Liver (tissue), 9 donors: ENCODE results near the gene CASP3. TPM values are rescaled to one million over a fixed set of nuclear protein-coding genes. Genes with fewer than 3 reads are reported as not detected.
"Not testable (repeated sequence)": the region's sequence is repeated elsewhere in the genome, so short reads cannot be mapped to it uniquely, and the experiment has no call there.

Source experiments
- DNase-seq: peaks from one replicate; pipeline ENCODE4 v3.0.0-alpha.2; 2017; ENCODE audit warnings: low spot score
- H3K27ac ChIP-seq, 2 donors: one replicate each; pipeline ENCODE4 v1.7.0; 2013; ENCODE audit warnings: inconsistent platforms in 2 of 2, low read length in 2 of 2, control low read depth in 1 of 2, low read depth in 1 of 2, mild to moderate bottlenecking in 1 of 2
- H3K27me3 ChIP-seq, 4 donors: one replicate each; pipeline versions ENCODE4 v1.6.1 to v1.7.0; 2013; ENCODE audit warnings: low read length in 3 of 4, inconsistent platforms in 1 of 4, mild to moderate bottlenecking in 1 of 4, moderate library complexity in 1 of 4; ENCODE audit not compliant: control insufficient read depth in 4 of 4, insufficient read depth in 4 of 4
- H3K36me3 ChIP-seq, 4 donors: one replicate each; pipeline versions ENCODE4 v1.6.1 to v1.7.0; 2013; ENCODE audit warnings: low read length in 3 of 4, mild to moderate bottlenecking in 3 of 4, low read depth in 1 of 4, moderate library complexity in 1 of 4; ENCODE audit not compliant: control insufficient read depth in 4 of 4, insufficient read depth in 3 of 4
- H3K4me1 ChIP-seq, 4 donors: one replicate each; pipeline versions ENCODE4 v1.6.1 to v1.7.0; 2013; ENCODE audit warnings: low read length in 3 of 4, mild to moderate bottlenecking in 3 of 4, moderate library complexity in 1 of 4; ENCODE audit not compliant: control insufficient read depth in 4 of 4, insufficient read depth in 4 of 4
- H3K4me3 ChIP-seq, 3 donors: one replicate each; pipeline versions ENCODE4 v1.6.1 to v1.7.0; 2013; ENCODE audit warnings: low read length in 3 of 3, control low read depth in 1 of 3, low read depth in 1 of 3, mild to moderate bottlenecking in 1 of 3
- H3K9ac ChIP-seq, 2 donors: one replicate each; pipeline ENCODE4 v1.7.0; 2013; ENCODE audit warnings: low read length in 2 of 2, mild to moderate bottlenecking in 2 of 2, moderate library complexity in 2 of 2, control low read depth in 1 of 2, low read depth in 1 of 2
- H3K9me3 ChIP-seq, 4 donors: one replicate each; pipeline versions ENCODE4 v1.6.1 to v1.7.0; 2013; ENCODE audit warnings: low read length in 3 of 4; ENCODE audit not compliant: control insufficient read depth in 4 of 4
- EGR1 ChIP-seq, 2 donors: IDR thresholded peaks; 2 replicates each; pipeline ENCODE4 v1.6.1; 2016 to 2018; ENCODE audit warnings: antibody characterized with exemption in 2 of 2, low read depth in 2 of 2
- FOXA1 ChIP-seq: IDR thresholded peaks from 2 replicates; pipeline ENCODE4 v1.6.1; 2016; ENCODE audit warnings: antibody characterized with exemption
- FOXA2 ChIP-seq: IDR thresholded peaks from 2 replicates; pipeline ENCODE4 v1.6.1; 2016; ENCODE audit warnings: antibody characterized with exemption
- GABPA ChIP-seq, 2 donors: IDR thresholded peaks in 1 of 2; conservative IDR thresholded peaks in 1 of 2; 2 replicates each; pipeline ENCODE4 v1.6.1; 2016; ENCODE audit warnings: antibody characterized with exemption in 2 of 2, mild to moderate bottlenecking in 1 of 2, moderate library complexity in 1 of 2
- HNF4A ChIP-seq, 2 donors: conservative IDR thresholded peaks; 2 replicates each; pipeline ENCODE4 v1.6.1; 2016; ENCODE audit warnings: antibody characterized with exemption in 2 of 2, mild to moderate bottlenecking in 2 of 2
- HNF4G ChIP-seq: IDR thresholded peaks from 2 replicates; pipeline ENCODE4 v1.6.1; 2016; ENCODE audit warnings: antibody characterized with exemption
- MAX ChIP-seq: IDR thresholded peaks from 2 replicates; pipeline ENCODE4 v1.6.1; 2016; ENCODE audit warnings: antibody characterized with exemption
- NR2F2 ChIP-seq: IDR thresholded peaks from 2 replicates; pipeline ENCODE4 v1.6.1; 2016; ENCODE audit warnings: antibody characterized with exemption
- REST ChIP-seq: IDR thresholded peaks from 2 replicates; pipeline ENCODE4 v1.6.1; 2016; ENCODE audit warnings: antibody characterized with exemption, mild to moderate bottlenecking
- RXRA ChIP-seq, 2 donors: IDR thresholded peaks; 2 replicates each; pipeline ENCODE4 v1.6.1; 2017 to 2018; ENCODE audit warnings: antibody characterized with exemption in 2 of 2, mild to moderate bottlenecking in 1 of 2
- SP1 ChIP-seq: IDR thresholded peaks from 2 replicates; pipeline ENCODE4 v1.6.1; 2018; ENCODE audit warnings: antibody characterized with exemption, mild to moderate bottlenecking
- TAF1 ChIP-seq: conservative IDR thresholded peaks from 2 replicates; pipeline ENCODE4 v1.6.1; 2016; ENCODE audit warnings: antibody characterized with exemption, mild to moderate bottlenecking
- WGBS: extraction: QIAGEN DNeasy Blood & Tissue Kit; methylation state at CpG from one replicate; pipeline ENCODE4 v1.1.7; 2013; 5-methylcytosine and 5-hydroxymethylcytosine counted together
- polyA plus RNA-seq, 2 donors: library from polyadenylated mRNA; stranded (reverse) in 1 of 2; unstranded in 1 of 2; fragments of 200-250 nt in 1 of 2; fragments of >200 nt in 1 of 2; fragmentation: Nextera tagmentation in 1 of 2; extraction: Ambion mirVana in 1 of 2; gene quantifications; one replicate each; pipeline versions ENCODE4 v1.2.1 to v1.2.3, GENCODE V29; 2013 to 2015
- total RNA-seq, 2 donors: library from RNA; depleted of rRNA; stranded (reverse); fragments of >200 nt; gene quantifications; one replicate each; pipeline ENCODE4 v1.2.3, GENCODE V29; 2014
- TF ChIP-seq, protein P1 (sequence below): IDR thresholded peaks from 2 replicates; pipeline ENCODE4 v1.6.1; 2016; ENCODE audit warnings: antibody characterized with exemption
- TF ChIP-seq, protein P2 (sequence below): fragments of 150-350 bp; IDR thresholded peaks from 2 replicates; pipeline ENCODE4 v1.5.1; 2017; ENCODE audit warnings: improper control_type of control experiment, low read depth, low read length; ENCODE audit not compliant: missing input control
- donor health status: healthy.
- donor health status: healthy.
- donor health status: healthy.
- donor health status: healthy.
- donor health status: healthy.

The CASP3 gene
- total and polyA plus RNA-seq, 4 donors: 7.8 to 30.1 (median 11.8) TPM

- Histone ChIP-seq H3K4me3 (no peak overlapping the region), H3K36me3 (no peaks in the 10 kb centered on the region), H3K27me3 (no peaks in the 10 kb centered on the region), H3K4me1 (no peaks in the 10 kb centered on the region), H3K9me3 (no peaks in the 10 kb centered on the region), H3K9ac (no peak overlapping the region), H3K27ac (no peak overlapping the region)
- DNase-seq: no peak
- TF ChIP-seq RXRA (IDR thresholded peaks at IDR 0.05): no peak
- TF ChIP-seq SP1: no peak
- TF ChIP-seq, protein P1, sequence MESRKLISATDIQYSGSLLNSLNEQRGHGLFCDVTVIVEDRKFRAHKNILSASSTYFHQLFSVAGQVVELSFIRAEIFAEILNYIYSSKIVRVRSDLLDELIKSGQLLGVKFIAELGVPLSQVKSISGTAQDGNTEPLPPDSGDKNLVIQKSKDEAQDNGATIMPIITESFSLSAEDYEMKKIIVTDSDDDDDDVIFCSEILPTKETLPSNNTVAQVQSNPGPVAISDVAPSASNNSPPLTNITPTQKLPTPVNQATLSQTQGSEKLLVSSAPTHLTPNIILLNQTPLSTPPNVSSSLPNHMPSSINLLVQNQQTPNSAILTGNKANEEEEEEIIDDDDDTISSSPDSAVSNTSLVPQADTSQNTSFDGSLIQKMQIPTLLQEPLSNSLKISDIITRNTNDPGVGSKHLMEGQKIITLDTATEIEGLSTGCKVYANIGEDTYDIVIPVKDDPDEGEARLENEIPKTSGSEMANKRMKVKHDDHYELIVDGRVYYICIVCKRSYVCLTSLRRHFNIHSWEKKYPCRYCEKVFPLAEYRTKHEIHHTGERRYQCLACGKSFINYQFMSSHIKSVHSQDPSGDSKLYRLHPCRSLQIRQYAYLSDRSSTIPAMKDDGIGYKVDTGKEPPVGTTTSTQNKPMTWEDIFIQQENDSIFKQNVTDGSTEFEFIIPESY: no peak
- no peak for TF ChIP-seq TAF1
- no peak for TF ChIP-seq FOXA1
- TF ChIP-seq HNF4G: no peak
- TF ChIP-seq MAX: no peak
- no peak for TF ChIP-seq REST
- TF ChIP-seq GABPA (IDR thresholded peaks at IDR 0.05 in 1 of 2, conservative IDR thresholded peaks at IDR 0.05 in 1 of 2): no peak
- TF ChIP-seq HNF4A (conservative IDR thresholded peaks at IDR 0.05): no peak
- no peak for TF ChIP-seq FOXA2
- no peak for TF ChIP-seq NR2F2
- TF ChIP-seq EGR1 (IDR thresholded peaks at IDR 0.05; ENCODE audit: low read depth in 2 of 2): no peak
- TF ChIP-seq, protein P2, sequence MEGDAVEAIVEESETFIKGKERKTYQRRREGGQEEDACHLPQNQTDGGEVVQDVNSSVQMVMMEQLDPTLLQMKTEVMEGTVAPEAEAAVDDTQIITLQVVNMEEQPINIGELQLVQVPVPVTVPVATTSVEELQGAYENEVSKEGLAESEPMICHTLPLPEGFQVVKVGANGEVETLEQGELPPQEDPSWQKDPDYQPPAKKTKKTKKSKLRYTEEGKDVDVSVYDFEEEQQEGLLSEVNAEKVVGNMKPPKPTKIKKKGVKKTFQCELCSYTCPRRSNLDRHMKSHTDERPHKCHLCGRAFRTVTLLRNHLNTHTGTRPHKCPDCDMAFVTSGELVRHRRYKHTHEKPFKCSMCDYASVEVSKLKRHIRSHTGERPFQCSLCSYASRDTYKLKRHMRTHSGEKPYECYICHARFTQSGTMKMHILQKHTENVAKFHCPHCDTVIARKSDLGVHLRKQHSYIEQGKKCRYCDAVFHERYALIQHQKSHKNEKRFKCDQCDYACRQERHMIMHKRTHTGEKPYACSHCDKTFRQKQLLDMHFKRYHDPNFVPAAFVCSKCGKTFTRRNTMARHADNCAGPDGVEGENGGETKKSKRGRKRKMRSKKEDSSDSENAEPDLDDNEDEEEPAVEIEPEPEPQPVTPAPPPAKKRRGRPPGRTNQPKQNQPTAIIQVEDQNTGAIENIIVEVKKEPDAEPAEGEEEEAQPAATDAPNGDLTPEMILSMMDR: no peak
- 95% methylated on average over 6 of the region's 6 CpGs for WGBS
These were observed 55.8 kb downstream of the CASP3 start for GRCh38 chr4:184593461-184593860.

DNA sequence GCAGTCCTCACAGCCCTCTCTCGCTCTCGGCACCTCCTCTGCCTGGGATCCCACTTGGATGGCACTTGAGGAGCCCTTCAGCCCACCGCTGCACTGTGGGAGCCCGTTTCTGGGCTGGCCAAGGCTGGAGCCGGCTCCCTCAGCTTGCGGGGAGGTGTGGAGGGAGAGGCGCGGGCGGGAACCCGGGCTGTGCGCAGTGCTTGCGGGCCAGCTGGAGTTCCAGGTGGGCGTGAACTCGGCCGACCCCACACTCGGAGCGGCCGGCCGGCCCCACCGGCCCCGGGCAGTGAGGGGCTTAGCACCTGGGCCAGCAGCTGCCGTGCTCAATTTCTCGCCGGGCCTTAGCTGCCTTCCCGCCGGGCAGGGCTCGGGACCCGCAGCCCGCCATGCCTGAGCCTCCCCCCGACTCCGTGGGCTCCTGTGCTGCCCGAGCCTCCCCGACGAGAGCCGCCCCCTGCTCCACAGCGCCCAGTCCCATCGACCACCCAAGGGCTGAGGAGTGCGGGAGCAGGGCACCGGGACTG is 57.4 kb downstream of the CASP3 start:
- not testable (repeated sequence) for H3K4me3 ChIP-seq, H3K9me3 ChIP-seq, DNase-seq, H3K27me3 ChIP-seq, H3K36me3 ChIP-seq, H3K4me1 ChIP-seq, H3K9ac ChIP-seq, H3K27ac ChIP-seq
- WGBS: 95% methylated on average over 39 of the region's 39 CpGs
